Keratinocyte (primary cell): ENCODE measurements around the gene ASIC2. TPM values are rescaled to one million over a fixed set of nuclear protein-coding genes. Genes with fewer than 3 reads are reported as not detected.

Source experiments
- DNase-seq: peaks from one replicate; pipeline ENCODE4 v3.0.0-alpha.2; 2011; ENCODE audit warnings: low read depth, missing footprints, low spot score
- FAIRE-seq: peaks from 2 replicates; lab custom pipeline; 2011; peaks lifted over from hg19 to GRCh38; lab: Jason Lieb, UNC
- H2AFZ ChIP-seq: 2 replicates; pipeline ENCODE4 v1.6.0; 2012; ENCODE audit warnings: low read length, control low read depth, inconsistent platforms; ENCODE audit not compliant: control insufficient read depth
- H3K27ac ChIP-seq: 2 replicates; pipeline ENCODE4 v1.5.1; 2011; ENCODE audit warnings: low read length; ENCODE audit not compliant: control insufficient read depth, insufficient read depth
- H3K27me3 ChIP-seq: 3 replicates; pipeline ENCODE4 v1.6.0; 2011; ENCODE audit warnings: low read length; ENCODE audit not compliant: control insufficient read depth, insufficient read depth; ENCODE audit errors: extremely low read depth
- H3K36me3 ChIP-seq, 2 experiments: 2 replicates in 1 of 2; 3 replicates in 1 of 2; pipeline ENCODE4 v1.5.1; 2011; ENCODE audit warnings: low read length in 2 of 2, mild to moderate bottlenecking in 1 of 2; ENCODE audit not compliant: control insufficient read depth in 2 of 2, insufficient read depth in 2 of 2; ENCODE audit errors: extremely low read depth in 1 of 2
- H3K4me1 ChIP-seq: 3 replicates; pipeline ENCODE4 v1.5.1; 2011; ENCODE audit warnings: low read length; ENCODE audit not compliant: control insufficient read depth, insufficient read depth; ENCODE audit errors: extremely low read depth
- H3K4me2 ChIP-seq: 3 replicates; pipeline ENCODE4 v1.6.0; 2011; ENCODE audit warnings: low read depth, low read length; ENCODE audit not compliant: control insufficient read depth, insufficient read depth; ENCODE audit errors: extremely low read depth
- H3K4me3 ChIP-seq, 3 experiments: fragments of 200-600 bp in 1 of 3; sonication (generic) in 1 of 3; 2 replicates in 2 of 3; 3 replicates in 1 of 3; pipeline ENCODE4 v1.5.1; 2011 to 2016; ENCODE audit warnings: low read length in 3 of 3, mild to moderate bottlenecking in 3 of 3, control low read depth in 2 of 3, inconsistent platforms in 1 of 3, low read depth in 1 of 3, mixed read lengths in 1 of 3, mixed run types in 1 of 3, moderate library complexity in 1 of 3; ENCODE audit not compliant: control insufficient read depth in 2 of 3, insufficient read depth in 2 of 3; ENCODE audit errors: extremely low read depth in 1 of 3
- H3K79me2 ChIP-seq: 2 replicates; pipeline ENCODE4 v1.6.0; 2012; ENCODE audit warnings: low read length; ENCODE audit not compliant: control insufficient read depth, insufficient read depth
- H3K9ac ChIP-seq: 3 replicates; pipeline ENCODE4 v1.6.0; 2011; ENCODE audit warnings: low read length; ENCODE audit not compliant: control insufficient read depth, insufficient read depth; ENCODE audit errors: extremely low read depth
- H3K9me1 ChIP-seq: 3 replicates; pipeline ENCODE4 v1.6.0; 2011; ENCODE audit warnings: low read length; ENCODE audit not compliant: control insufficient read depth, insufficient read depth; ENCODE audit errors: extremely low read depth
- H3K9me3 ChIP-seq: 2 replicates; pipeline ENCODE4 v1.5.1; 2012; ENCODE audit warnings: low read depth, low read length; ENCODE audit not compliant: control insufficient read depth
- H4K20me1 ChIP-seq: 3 replicates; pipeline ENCODE4 v1.6.0; 2011; ENCODE audit warnings: low read length; ENCODE audit not compliant: control insufficient read depth, insufficient read depth; ENCODE audit errors: extremely low read depth
- EZH2 ChIP-seq: IDR thresholded peaks from one replicate; pipeline ENCODE4 v1.6.1; 2012; ENCODE audit warnings: inconsistent platforms, mild to moderate bottlenecking, low read length, moderate library complexity
- dilution Hi-C: fragments of 300-500 bp; cut with MboI; formaldehyde crosslinking; loops from one replicate; pipeline ENCODE4 v1.7.0; 2020; ENCODE audit warnings: low sequenced_read_pairs; ENCODE audit not compliant: extremely low pct_ligation_motif_present
- polyA plus RNA-seq, 5 experiments: library from polyadenylated mRNA; depleted of rRNA in 3 of 5; stranded (reverse) in 3 of 5; stranded (forward) in 1 of 5; unstranded in 1 of 5; fragments of >200 nt; gene quantifications; 1 replicate in 1 of 5; 2 replicates in 3 of 5; 3 replicates in 1 of 5; pipeline versions ENCODE4 v1.2.1 to v1.2.3, GENCODE V29; 2011 to 2012; ENCODE audit warnings: missing spikeins in 2 of 5, low read depth in 1 of 5, low replicate concordance in 1 of 5
- TF ChIP-seq, protein P1 (sequence below), 3 experiments: IDR thresholded peaks in 1 of 3; conservative IDR thresholded peaks in 1 of 3; optimal IDR thresholded peaks in 1 of 3; 2 replicates in 2 of 3; 3 replicates in 1 of 3; pipeline versions ENCODE3 to v1.5.1; 2011; ENCODE audit warnings: low read length in 3 of 3, mild to moderate bottlenecking in 3 of 3, moderate library complexity in 2 of 3, control low read depth in 1 of 3, inconsistent platforms in 1 of 3; ENCODE audit not compliant: insufficient read depth in 2 of 3; ENCODE audit errors: extremely low read depth in 1 of 3

ASIC2 gene
- polyA plus RNA-seq, 1 donor (not counting 4 experiments of a cell fraction or from before 2014, with no cell fraction given) = not detected

DNA sequence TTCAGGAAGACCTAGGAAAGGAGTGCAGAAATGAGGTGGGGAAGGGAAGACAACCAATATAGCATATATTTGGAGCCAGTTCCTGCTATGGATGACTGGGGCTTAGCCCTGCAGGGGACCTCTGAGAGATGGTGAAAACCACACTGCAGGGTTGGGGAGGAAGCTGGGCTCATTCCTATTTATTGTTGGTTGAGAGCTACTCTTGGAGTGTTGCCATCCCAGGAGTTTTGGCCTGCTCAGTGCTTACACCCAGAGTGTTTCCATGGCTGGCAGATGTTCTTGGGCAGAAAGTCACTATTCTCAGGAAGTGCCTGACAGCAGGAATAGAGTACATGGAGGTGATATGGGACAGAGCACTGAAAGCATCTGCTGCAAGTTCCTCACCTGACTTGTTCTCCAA lies 155.7 kb downstream of the ASIC2 start:
- no peak for DNase-seq
- peaks cover 8% of the 10 kb centered on the region for H3K27me3 ChIP-seq
- no peaks in the 10 kb centered on the region for H3K36me3 ChIP-seq
- H3K4me2 ChIP-seq = no peak overlapping the region
- H3K27ac ChIP-seq = no peak overlapping the region
- H3K9ac ChIP-seq = no peak overlapping the region
- H3K4me3 ChIP-seq = no peak overlapping the region
- no peaks in the 10 kb centered on the region for H4K20me1 ChIP-seq
- H3K9me3 ChIP-seq = no peaks in the 10 kb centered on the region
- H3K9me1 ChIP-seq = no peaks in the 10 kb centered on the region
- H3K79me2 ChIP-seq = no peaks in the 10 kb centered on the region
- TF ChIP-seq, protein P1, sequence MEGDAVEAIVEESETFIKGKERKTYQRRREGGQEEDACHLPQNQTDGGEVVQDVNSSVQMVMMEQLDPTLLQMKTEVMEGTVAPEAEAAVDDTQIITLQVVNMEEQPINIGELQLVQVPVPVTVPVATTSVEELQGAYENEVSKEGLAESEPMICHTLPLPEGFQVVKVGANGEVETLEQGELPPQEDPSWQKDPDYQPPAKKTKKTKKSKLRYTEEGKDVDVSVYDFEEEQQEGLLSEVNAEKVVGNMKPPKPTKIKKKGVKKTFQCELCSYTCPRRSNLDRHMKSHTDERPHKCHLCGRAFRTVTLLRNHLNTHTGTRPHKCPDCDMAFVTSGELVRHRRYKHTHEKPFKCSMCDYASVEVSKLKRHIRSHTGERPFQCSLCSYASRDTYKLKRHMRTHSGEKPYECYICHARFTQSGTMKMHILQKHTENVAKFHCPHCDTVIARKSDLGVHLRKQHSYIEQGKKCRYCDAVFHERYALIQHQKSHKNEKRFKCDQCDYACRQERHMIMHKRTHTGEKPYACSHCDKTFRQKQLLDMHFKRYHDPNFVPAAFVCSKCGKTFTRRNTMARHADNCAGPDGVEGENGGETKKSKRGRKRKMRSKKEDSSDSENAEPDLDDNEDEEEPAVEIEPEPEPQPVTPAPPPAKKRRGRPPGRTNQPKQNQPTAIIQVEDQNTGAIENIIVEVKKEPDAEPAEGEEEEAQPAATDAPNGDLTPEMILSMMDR (optimal IDR thresholded peaks at IDR 0.05 in 1 of 3, IDR thresholded peaks at IDR 0.05 in 1 of 3, conservative IDR thresholded peaks at IDR 0.05 in 1 of 3; ENCODE audit: extremely low read depth in 1 of 3, insufficient read depth in 2 of 3, low read length in 3 of 3) = no peak
- TF ChIP-seq EZH2 = no peak
- H3K4me1 ChIP-seq = no peaks in the 10 kb centered on the region
- dilution Hi-C loops = no loop called here
- FAIRE-seq = no peak
- H2AFZ ChIP-seq = no peak overlapping the region

DNA sequence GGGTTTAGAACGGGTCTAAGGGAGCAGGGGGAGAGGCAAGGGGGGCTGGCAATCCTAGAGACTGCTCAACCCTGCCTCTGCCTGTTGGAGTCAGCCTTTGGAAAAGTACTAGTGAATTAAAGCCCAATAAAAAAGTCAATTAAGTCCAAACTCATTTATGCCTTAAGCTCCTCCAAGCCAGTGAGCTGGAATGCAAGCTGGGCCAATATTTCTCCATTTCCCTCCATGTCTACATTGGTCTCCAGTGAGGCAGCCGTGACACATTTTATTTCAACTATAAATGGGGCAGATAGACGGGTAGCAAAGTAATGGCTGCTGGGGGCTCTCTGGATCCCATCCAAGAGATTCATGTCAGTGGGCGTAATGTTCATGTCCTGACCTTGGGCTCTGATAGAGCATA lies 157.4 kb downstream of the ASIC2 start:
- no peak overlapping the region for H3K27ac ChIP-seq
- DNase-seq (no peak), FAIRE-seq (no peak)
- no peak overlapping the region for H3K4me3 ChIP-seq
- H2AFZ ChIP-seq = no peak overlapping the region
- H4K20me1 ChIP-seq = no peaks in the 10 kb centered on the region
- no peak overlapping the region for H3K9ac ChIP-seq
- H3K36me3 ChIP-seq = no peaks in the 10 kb centered on the region
- H3K79me2 ChIP-seq = no peaks in the 10 kb centered on the region
- peaks cover 5% of the 10 kb centered on the region for H3K4me1 ChIP-seq
- no peaks in the 10 kb centered on the region for H3K9me3 ChIP-seq
- TF ChIP-seq, protein P1 (optimal IDR thresholded peaks at IDR 0.05 in 1 of 3, IDR thresholded peaks at IDR 0.05 in 1 of 3, conservative IDR thresholded peaks at IDR 0.05 in 1 of 3; ENCODE audit: extremely low read depth in 1 of 3, insufficient read depth in 2 of 3, low read length in 3 of 3) = no peak
- TF ChIP-seq EZH2 = no peak
- no peaks in the 10 kb centered on the region for H3K9me1 ChIP-seq
- H3K27me3 ChIP-seq = peaks cover 8% of the 10 kb centered on the region
- H3K4me2 ChIP-seq = no peak overlapping the region
- dilution Hi-C loops = no loop called here
